ENCODE results near the gene RNF138.
"Not testable (repeated sequence)": the region's sequence is repeated elsewhere in the genome, so short reads cannot be mapped to it uniquely, and the experiment has no call there.

Gene RNF138

DNA sequence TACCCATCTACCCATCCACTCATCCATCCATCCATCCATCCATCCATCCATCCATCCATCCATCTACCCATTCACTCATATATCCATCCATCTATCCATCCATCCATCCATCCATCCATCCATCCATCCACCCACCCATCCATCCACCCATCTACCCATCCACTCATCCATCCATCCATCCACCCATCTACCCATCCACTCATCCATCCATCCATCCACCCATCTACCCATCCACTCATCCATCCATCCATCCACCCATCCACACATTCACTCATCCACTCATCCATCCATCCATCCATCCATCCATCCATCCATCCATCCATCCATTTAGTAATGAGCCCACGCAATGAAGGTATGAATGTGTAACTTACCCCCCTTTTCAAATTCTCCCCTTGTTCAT, 85.1 kb downstream of the RNF138 start:
- not testable (repeated sequence) for DNase-seq

DNA sequence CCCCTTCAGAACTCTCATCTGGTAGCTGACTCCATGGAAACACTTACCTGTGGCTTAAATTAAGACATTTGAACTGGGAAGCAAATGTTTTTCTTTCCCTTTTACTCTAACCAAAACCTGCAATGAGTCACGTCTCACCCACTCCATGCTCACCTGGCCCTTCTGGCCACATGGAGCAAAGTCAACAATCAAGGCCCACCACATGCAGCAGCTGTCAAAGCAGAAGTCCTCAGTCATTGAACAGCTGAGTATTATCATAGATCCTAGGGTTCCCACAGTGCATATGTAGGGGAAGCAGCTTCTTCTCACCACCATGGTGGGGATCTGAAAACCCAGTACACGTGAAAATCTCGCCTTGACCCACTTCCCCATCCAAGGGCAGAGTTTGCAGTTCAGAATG, 85.9 kb downstream of the RNF138 start:
- no peak for DNase-seq
